Measurements from ENCODE around the gene ITPRIP.
A peak's percentile ranks its signal among the peaks of the same experiment; 100 is the strongest.

The ITPRIP gene

GRCh38 chr10:104349623-104350126 is 11.4 kb upstream of the ITPRIP start:
- DNase-seq (ENCODE audit: low spot score in 2 of 2) = peak; percentile 39 to 58
- Mint-ChIP-seq H3K4me3 (no peak overlapping the region), H3K36me3 (no peaks in the 10 kb centered on the region), H3K4me1 (peaks cover 19% of the 10 kb centered on the region), H3K27me3 (no peaks in the 10 kb centered on the region), H3K9me3 (no peaks in the 10 kb centered on the region), H3K27ac (no peak overlapping the region)
- peak; percentile 65 for ATAC-seq (ENCODE audit: low read depth)

- H3K27me3 Mint-ChIP-seq = no peaks in the 10 kb centered on the region
- H3K36me3 Mint-ChIP-seq = no peaks in the 10 kb centered on the region
- no peak for ATAC-seq (ENCODE audit: low read depth)
- H3K4me1 Mint-ChIP-seq = peaks cover 19% of the 10 kb centered on the region
- no peak overlapping the region for H3K27ac Mint-ChIP-seq
- DNase-seq (ENCODE audit: low spot score in 2 of 2) = no peak
- no peaks in the 10 kb centered on the region for H3K9me3 Mint-ChIP-seq
- H3K4me3 Mint-ChIP-seq = no peak overlapping the region
These were observed 10.3 kb upstream of the ITPRIP start for GRCh38 chr10:104348601-104349000.

GRCh38 chr10:104347295-104348045 is 9.2 kb upstream of the ITPRIP start:
- no peak overlapping the region for H3K4me3 Mint-ChIP-seq
- no peak for DNase-seq (ENCODE audit: low spot score in 2 of 2)
- no peak overlapping the region for H3K27ac Mint-ChIP-seq
- no peaks in the 10 kb centered on the region for H3K27me3 Mint-ChIP-seq
- H3K36me3 Mint-ChIP-seq = no peaks in the 10 kb centered on the region
- H3K9me3 Mint-ChIP-seq = no peaks in the 10 kb centered on the region
- no peak for ATAC-seq (ENCODE audit: low read depth)
- peaks cover 17% of the 10 kb centered on the region for H3K4me1 Mint-ChIP-seq

- Mint-ChIP-seq H3K36me3 (no peaks in the 10 kb centered on the region), H3K9me3 (no peaks in the 10 kb centered on the region), H3K27ac (no peak overlapping the region), H3K4me3 (no peak overlapping the region), H3K4me1 (peaks cover 12% of the 10 kb centered on the region), H3K27me3 (no peaks in the 10 kb centered on the region)
- DNase-seq (ENCODE audit: low spot score in 2 of 2) = no peak
- ATAC-seq (ENCODE audit: low read depth) = no peak
These were observed 7.7 kb upstream of the ITPRIP start for GRCh38 chr10:104345941-104346340.

GRCh38 chr10:104345515-104345914 is 7.2 kb upstream of the ITPRIP start:
- Mint-ChIP-seq H3K9me3 (no peaks in the 10 kb centered on the region), H3K4me3 (no peak overlapping the region), H3K36me3 (no peaks in the 10 kb centered on the region), H3K27me3 (no peaks in the 10 kb centered on the region), H3K4me1 (peaks cover 12% of the 10 kb centered on the region), H3K27ac (no peak overlapping the region)
- no peak for ATAC-seq (ENCODE audit: low read depth)
- DNase-seq (ENCODE audit: low spot score in 2 of 2) = no peak

GRCh38 chr10:104344219-104344618 is 6.0 kb upstream of the ITPRIP start:
- no peaks in the 10 kb centered on the region for H3K36me3 Mint-ChIP-seq
- no peak for DNase-seq (ENCODE audit: low spot score in 2 of 2)
- no peak overlapping the region for H3K27ac Mint-ChIP-seq
- H3K4me1 Mint-ChIP-seq = peaks cover 20% of the 10 kb centered on the region
- H3K9me3 Mint-ChIP-seq = no peaks in the 10 kb centered on the region
- H3K4me3 Mint-ChIP-seq = no peak overlapping the region
- no peaks in the 10 kb centered on the region for H3K27me3 Mint-ChIP-seq
- no peak for ATAC-seq (ENCODE audit: low read depth)

GRCh38 chr10:104342941-104343411 is 4.7 kb upstream of the ITPRIP start:
- no peak overlapping the region for H3K27ac Mint-ChIP-seq
- no peaks in the 10 kb centered on the region for H3K27me3 Mint-ChIP-seq
- DNase-seq (ENCODE audit: low spot score in 2 of 2) = no peak
- no peaks in the 10 kb centered on the region for H3K36me3 Mint-ChIP-seq
- peaks cover 17% of the 10 kb centered on the region for H3K4me1 Mint-ChIP-seq
- H3K9me3 Mint-ChIP-seq = no peaks in the 10 kb centered on the region
- no peak for ATAC-seq (ENCODE audit: low read depth)
- H3K4me3 Mint-ChIP-seq = no peak overlapping the region

GRCh38 chr10:104340641-104341040 is 2.4 kb upstream of the ITPRIP start:
- Mint-ChIP-seq H3K36me3 (no peaks in the 10 kb centered on the region), H3K4me3 (no peak overlapping the region)

GRCh38 chr10:104340111-104340526 is 1.9 kb upstream of the ITPRIP start:
- Mint-ChIP-seq H3K9me3 (no peaks in the 10 kb centered on the region), H3K27me3 (no peaks in the 10 kb centered on the region), H3K4me3 (peak overlapping the region; percentile 1), H3K4me1 (peaks cover 20% of the 10 kb centered on the region), H3K27ac (no peak overlapping the region), H3K36me3 (no peaks in the 10 kb centered on the region)
- DNase-seq (ENCODE audit: low spot score in 2 of 2) (no peak), ATAC-seq (ENCODE audit: low read depth) (no peak)

More at GRCh38 chr10:104340641-104341040, 2.4 kb upstream of the ITPRIP start:
- Mint-ChIP-seq H3K9me3 (no peaks in the 10 kb centered on the region), H3K27me3 (no peaks in the 10 kb centered on the region), H3K4me1 (peaks cover 15% of the 10 kb centered on the region), H3K27ac (no peak overlapping the region)
- no peak for ATAC-seq (ENCODE audit: low read depth)
- no peak for DNase-seq (ENCODE audit: low spot score in 2 of 2)

GRCh38 chr10:104339469-104340110 is 1.3 kb upstream of the ITPRIP start:
- H3K36me3 Mint-ChIP-seq = no peaks in the 10 kb centered on the region
- peak overlapping the region; percentile 47 for H3K27ac Mint-ChIP-seq
- H3K4me3 Mint-ChIP-seq = peak overlapping the region; percentile 99
- DNase-seq (ENCODE audit: low spot score in 2 of 2) (no peak), ATAC-seq (ENCODE audit: low read depth) (no peak)
- peaks cover 25% of the 10 kb centered on the region for H3K4me1 Mint-ChIP-seq
- H3K27me3 Mint-ChIP-seq = no peaks in the 10 kb centered on the region
- H3K9me3 Mint-ChIP-seq = no peaks in the 10 kb centered on the region

- ATAC-seq (ENCODE audit: low read depth) = peak; percentile 59
- H3K9me3 Mint-ChIP-seq = no peaks in the 10 kb centered on the region
- no peaks in the 10 kb centered on the region for H3K27me3 Mint-ChIP-seq
- peaks cover 3% of the 10 kb centered on the region for H3K36me3 Mint-ChIP-seq
- H3K4me3 Mint-ChIP-seq = peak overlapping the region; percentile 99
- peak; percentile 39 for DNase-seq (ENCODE audit: low spot score in 2 of 2)
- H3K4me1 Mint-ChIP-seq = peaks cover 35% of the 10 kb centered on the region
- peak overlapping the region; percentile 95 for H3K27ac Mint-ChIP-seq
These were observed 712 bp downstream of the ITPRIP start for GRCh38 chr10:104337521-104337984.

- peak overlapping the region; percentile 95 for H3K27ac Mint-ChIP-seq
- peak; percentile 35 for ATAC-seq (ENCODE audit: low read depth)
- peaks cover 35% of the 10 kb centered on the region for H3K4me1 Mint-ChIP-seq
- H3K36me3 Mint-ChIP-seq = peaks cover 3% of the 10 kb centered on the region
- H3K27me3 Mint-ChIP-seq = no peaks in the 10 kb centered on the region
- no peak for DNase-seq (ENCODE audit: low spot score in 2 of 2)
- no peaks in the 10 kb centered on the region for H3K9me3 Mint-ChIP-seq
- H3K4me3 Mint-ChIP-seq = peak overlapping the region; percentile 99
These were observed 1.3 kb downstream of the ITPRIP start for GRCh38 chr10:104336821-104337467.

- H3K27ac Mint-ChIP-seq = peak overlapping the region; percentile 69
- peaks cover 41% of the 10 kb centered on the region for H3K4me1 Mint-ChIP-seq
- no peak for ATAC-seq (ENCODE audit: low read depth)
- H3K4me3 Mint-ChIP-seq = peak overlapping the region; percentile 68
- DNase-seq (ENCODE audit: low spot score in 2 of 2) = no peak
- H3K36me3 Mint-ChIP-seq = peaks cover 3% of the 10 kb centered on the region
- no peaks in the 10 kb centered on the region for H3K9me3 Mint-ChIP-seq
- H3K27me3 Mint-ChIP-seq = no peaks in the 10 kb centered on the region
These were observed 3.2 kb downstream of the ITPRIP start for GRCh38 chr10:104334965-104335650.

All from memory B cell (primary cell).